Activated CD8-positive, alpha-beta T cell treated with anti-CD3 and anti-CD28 coated beads for 36 hours (primary cell): ENCODE data around the gene C19orf53. TPM values are rescaled to one million over a fixed set of nuclear protein-coding genes. Genes with fewer than 3 reads are reported as not detected.

ENCODE experiments used
- ATAC-seq: fragments of 200-7000 bp; cut with Tn5 transposase; one replicate; pipeline ENCODE4 v1.10.0; 2021; ENCODE audit warnings: mild to moderate bottlenecking, moderate library complexity
- CTCF ChIA-PET: fragments of 350-600 bp; sonication (Branson Sonifier 250); formaldehyde crosslinking; loops from one replicate; lab custom pipeline; 2021; ENCODE audit warnings: antibody characterized with exemption; lab: Charles Lee
- POLR2A ChIA-PET: fragments of 350-600 bp; sonication (Branson Sonifier 250); formaldehyde crosslinking; loops from one replicate; lab custom pipeline; 2021; ENCODE audit warnings: antibody characterized with exemption; lab: Charles Lee
- DNase-seq: peaks from one replicate; pipeline ENCODE4 v3.0.0-alpha.2; 2020
- H3K27ac Mint-ChIP-seq: one replicate; pipeline ENCODE4 v1.8.0; 2021; ENCODE audit warnings: mild to moderate bottlenecking, mixed read lengths
- H3K27me3 Mint-ChIP-seq: one replicate; pipeline ENCODE4 v1.8.0; 2021; ENCODE audit warnings: mixed read lengths
- H3K36me3 Mint-ChIP-seq: one replicate; pipeline ENCODE4 v1.8.0; 2021; ENCODE audit warnings: low read depth, mixed read lengths
- H3K4me1 Mint-ChIP-seq: one replicate; pipeline ENCODE4 v1.8.0; 2021; ENCODE audit warnings: low read depth, mixed read lengths
- H3K4me3 Mint-ChIP-seq: one replicate; pipeline ENCODE4 v1.8.0; 2021; ENCODE audit warnings: mild to moderate bottlenecking, moderate library complexity, mixed read lengths
- H3K9me3 Mint-ChIP-seq: one replicate; pipeline ENCODE4 v1.8.0; 2021; ENCODE audit warnings: mixed read lengths
- CTCF ChIP-seq: fragments of 200-600 bp; IDR thresholded peaks from one replicate; pipeline ENCODE4 v1.8.0; 2022; ENCODE audit warnings: antibody characterized with exemption, mild to moderate bottlenecking
- intact Hi-C: fragments of 100-400 bp; cut with micrococcal nuclease; formaldehyde crosslinking; loops from one replicate; pipeline ENCODE4 v1.10.0; 2022
- total RNA-seq, 2 experiments: library from RNA; stranded (reverse); gene quantifications; one replicate each; pipeline ENCODE4 v1.2.3, GENCODE V29; 2021

Gene C19orf53
- total RNA-seq, 2 experiments from 2014 or later: 120 to 128 TPM

GRCh38 chr19:13765395-13766094, 8.7 kb upstream of the C19orf53 start:
- DNase-seq (no peak), ATAC-seq (no peak)
- intact Hi-C loops: no loop called here
- Mint-ChIP-seq H3K9me3 (no peaks in the 10 kb centered on the region), H3K4me1 (peaks cover 11% of the 10 kb centered on the region), H3K36me3 (peaks cover 33% of the 10 kb centered on the region), H3K27me3 (no peaks in the 10 kb centered on the region), H3K27ac (peak overlapping the region; percentile 74), H3K4me3 (peak overlapping the region; percentile 84)
- ChIA-PET CTCF (interaction anchor here (1.2 kb wide), 1 partner anchor 97 kb away, joined by 3 read pairs; no protein-coding TSS in a partner anchor), POLR2A (interaction anchor here (1.4 to 2.9 kb wide), 2 partner anchors 8 to 18 kb away, joined by 10 to 18 read pairs; partner anchors contain the start of gene C19orf53)
- no peak for TF ChIP-seq CTCF

- ChIA-PET POLR2A (no interaction called here), CTCF (interaction anchor here (1.2 kb wide), 1 partner anchor 96 kb away, joined by 3 read pairs; no protein-coding TSS in a partner anchor)
- intact Hi-C loops: no loop called here
- no peaks in the 10 kb centered on the region for H3K9me3 Mint-ChIP-seq
- peaks cover 11% of the 10 kb centered on the region for H3K4me1 Mint-ChIP-seq
- ATAC-seq (no peak), DNase-seq (no peak)
- H3K27me3 Mint-ChIP-seq: no peaks in the 10 kb centered on the region
- peak overlapping the region; percentile 84 for H3K4me3 Mint-ChIP-seq
- H3K27ac Mint-ChIP-seq: no peak overlapping the region
- H3K36me3 Mint-ChIP-seq: peaks cover 30% of the 10 kb centered on the region
- TF ChIP-seq CTCF: no peak
Measured at GRCh38 chr19:13766095-13766481, 8.2 kb upstream of the C19orf53 start.

GRCh38 chr19:13768510-13768909, 5.7 kb upstream of the C19orf53 start:
- peaks cover 11% of the 10 kb centered on the region for H3K4me1 Mint-ChIP-seq
- H3K27ac Mint-ChIP-seq: no peak overlapping the region
- peaks cover 24% of the 10 kb centered on the region for H3K36me3 Mint-ChIP-seq
- no peak for ATAC-seq
- DNase-seq: no peak
- no peaks in the 10 kb centered on the region for H3K27me3 Mint-ChIP-seq
- intact Hi-C loops: no loop called here
- POLR2A ChIA-PET: interaction anchor here (0.8 kb wide), 1 partner anchor 21 kb away, joined by 3 read pairs; a partner anchor contains a TSS
- no peaks in the 10 kb centered on the region for H3K9me3 Mint-ChIP-seq
- TF ChIP-seq CTCF: no peak
- no peak overlapping the region for H3K4me3 Mint-ChIP-seq
- CTCF ChIA-PET: interaction anchor here (0.9 kb wide), 1 partner anchor 94 kb away, joined by 3 read pairs; no protein-coding TSS in a partner anchor

- peaks cover 23% of the 10 kb centered on the region for H3K36me3 Mint-ChIP-seq
Measured at GRCh38 chr19:13770013-13770635, 4.1 kb upstream of the C19orf53 start.

More at GRCh38 chr19:13770013-13770635, 4.1 kb upstream of the C19orf53 start:
- H3K9me3 Mint-ChIP-seq: no peaks in the 10 kb centered on the region
- ChIA-PET POLR2A (no interaction called here), CTCF (no interaction called here)
- peaks cover 13% of the 10 kb centered on the region for H3K4me1 Mint-ChIP-seq
- no peak for TF ChIP-seq CTCF
- H3K27ac Mint-ChIP-seq: no peak overlapping the region
- no peaks in the 10 kb centered on the region for H3K27me3 Mint-ChIP-seq
- intact Hi-C loops: no loop called here
- no peak for ATAC-seq
- no peak overlapping the region for H3K4me3 Mint-ChIP-seq
- no peak for DNase-seq
